ENCODE data around the gene CAMKK2. TPM values are rescaled to one million over a fixed set of nuclear protein-coding genes. Genes with fewer than 3 reads are reported as not detected.

The CAMKK2 gene
- polyA plus RNA-seq, 2 donors = 8.5 to 10.5 TPM

- no peak overlapping the region for H3K27ac ChIP-seq (ENCODE audit: low read depth in 2 of 2, low read length in 1 of 2)
- H3K36me3 ChIP-seq (ENCODE audit: control insufficient read depth in 2 of 2, insufficient read depth in 2 of 2, low read length in 1 of 2) = peaks cover 0 to 5% of the 10 kb centered on the region in 2 donors
- H3K27me3 ChIP-seq (ENCODE audit: control insufficient read depth in 1 of 2, insufficient read depth in 2 of 2, low read length in 2 of 2) = no peaks in the 10 kb centered on the region
- H3K4me1 ChIP-seq (ENCODE audit: control insufficient read depth in 2 of 2, insufficient read depth in 2 of 2, low read length in 1 of 2) = no peaks in the 10 kb centered on the region
- H3K9me3 ChIP-seq (ENCODE audit: control insufficient read depth in 2 of 2, insufficient read depth in 1 of 2, low read depth in 1 of 2, low read length in 1 of 2) = no peaks in the 10 kb centered on the region
- no peak overlapping the region for H3K4me3 ChIP-seq (ENCODE audit: low read depth in 1 of 2, low read length in 2 of 2)
- whole genome bisulfite sequencing, 2 donors = 84 to 90% methylated on average over 10 of the region's 10 CpGs
These were observed 73.7 kb downstream of the CAMKK2 start for GRCh38 chr12:121222847-121223246.

GRCh38 chr12:121219353-121219986 is 77.0 kb downstream of the CAMKK2 start:
- 96% methylated on average over 3 of the region's 3 CpGs for WGBS, 2 donors
- H3K9me3 ChIP-seq (ENCODE audit: control insufficient read depth in 2 of 2, insufficient read depth in 1 of 2, low read depth in 1 of 2, low read length in 1 of 2) = no peaks in the 10 kb centered on the region
- no peak overlapping the region for H3K27ac ChIP-seq (ENCODE audit: low read depth in 2 of 2, low read length in 1 of 2)
- H3K36me3 ChIP-seq (ENCODE audit: control insufficient read depth in 2 of 2, insufficient read depth in 2 of 2, low read length in 1 of 2) = peaks cover 5 to 10% of the 10 kb centered on the region in 2 donors
- H3K27me3 ChIP-seq (ENCODE audit: control insufficient read depth in 1 of 2, insufficient read depth in 2 of 2, low read length in 2 of 2) = no peaks in the 10 kb centered on the region
- no peak overlapping the region for H3K4me3 ChIP-seq (ENCODE audit: low read depth in 1 of 2, low read length in 2 of 2)
- no peaks in the 10 kb centered on the region for H3K4me1 ChIP-seq (ENCODE audit: control insufficient read depth in 2 of 2, insufficient read depth in 2 of 2, low read length in 1 of 2)

DNA sequence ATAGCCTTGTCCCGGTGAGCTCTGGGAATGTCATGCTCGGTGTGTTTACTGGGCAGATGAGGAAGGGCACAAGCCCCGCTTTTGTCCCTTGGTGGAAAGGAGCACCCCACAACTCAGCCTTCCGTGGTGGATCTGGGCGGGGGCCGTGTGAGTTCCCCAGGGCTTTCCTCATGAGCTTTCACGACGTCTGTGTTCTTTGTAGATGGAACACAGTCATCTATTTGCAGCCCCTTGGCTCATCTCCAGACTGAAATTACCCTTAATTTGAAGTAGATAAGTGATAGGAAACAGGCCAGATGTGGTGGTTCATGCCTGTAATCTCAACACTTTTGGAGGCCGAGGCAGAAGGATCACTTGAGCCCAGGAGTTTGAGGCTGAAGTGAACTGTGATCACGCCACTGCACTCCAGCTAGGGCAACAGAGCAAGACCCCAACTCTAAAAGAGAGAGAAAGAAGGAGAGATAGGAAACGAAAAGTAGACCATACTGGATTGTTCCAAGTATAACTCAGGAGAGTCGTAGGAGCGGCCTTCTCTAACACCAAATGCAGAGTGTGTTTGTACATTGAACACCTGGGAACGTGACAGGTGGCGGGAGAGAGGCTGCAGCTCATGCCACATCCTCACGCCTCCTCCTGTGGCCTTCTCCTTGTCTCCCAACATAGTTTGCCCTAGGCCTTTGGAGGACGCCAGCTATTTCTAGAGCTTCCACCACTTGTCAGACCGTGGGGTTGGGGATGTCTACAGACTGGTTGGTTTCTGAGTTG is 77.7 kb downstream of the CAMKK2 start:
- H3K36me3 ChIP-seq (ENCODE audit: control insufficient read depth in 2 of 2, insufficient read depth in 2 of 2, low read length in 1 of 2) = peaks cover 5 to 9% of the 10 kb centered on the region in 2 donors
- H3K4me3 ChIP-seq (ENCODE audit: low read depth in 1 of 2, low read length in 2 of 2) = no peak overlapping the region
- no peaks in the 10 kb centered on the region for H3K27me3 ChIP-seq (ENCODE audit: control insufficient read depth in 1 of 2, insufficient read depth in 2 of 2, low read length in 2 of 2)
- 76 to 91% methylated on average over 18 of the region's 18 CpGs for WGBS, 2 donors
- H3K9me3 ChIP-seq (ENCODE audit: control insufficient read depth in 2 of 2, insufficient read depth in 1 of 2, low read depth in 1 of 2, low read length in 1 of 2) = no peaks in the 10 kb centered on the region
- no peaks in the 10 kb centered on the region for H3K4me1 ChIP-seq (ENCODE audit: control insufficient read depth in 2 of 2, insufficient read depth in 2 of 2, low read length in 1 of 2)
- no peak overlapping the region for H3K27ac ChIP-seq (ENCODE audit: low read depth in 2 of 2, low read length in 1 of 2)

DNA sequence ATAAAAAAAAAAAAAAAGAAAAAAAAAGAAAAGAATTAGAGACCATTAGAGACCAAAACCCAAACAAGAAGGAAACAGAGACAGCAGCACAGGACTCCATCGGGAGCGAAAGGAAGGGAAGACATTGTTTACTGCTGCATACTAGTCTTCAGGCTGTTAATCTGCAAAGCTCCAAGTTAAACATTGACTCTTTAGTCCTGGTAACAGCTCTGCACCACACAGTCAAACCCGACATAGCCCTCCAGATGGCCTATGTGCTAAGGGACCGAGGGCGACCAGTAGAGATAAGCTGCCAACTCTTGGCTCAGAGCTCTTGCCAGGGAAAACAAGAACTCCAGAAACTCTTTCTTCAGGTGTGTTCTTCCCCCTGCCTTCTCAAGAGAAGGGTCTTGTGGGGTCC is 78.7 kb downstream of the CAMKK2 start:
- WGBS, 2 donors = 67 to 95% methylated on average over 5 of the region's 5 CpGs
- H3K9me3 ChIP-seq (ENCODE audit: control insufficient read depth in 2 of 2, insufficient read depth in 1 of 2, low read depth in 1 of 2, low read length in 1 of 2) = no peaks in the 10 kb centered on the region
- H3K27ac ChIP-seq (ENCODE audit: low read depth in 2 of 2, low read length in 1 of 2) = no peak overlapping the region
- H3K4me3 ChIP-seq (ENCODE audit: low read depth in 1 of 2, low read length in 2 of 2) = no peak overlapping the region
- H3K27me3 ChIP-seq (ENCODE audit: control insufficient read depth in 1 of 2, insufficient read depth in 2 of 2, low read length in 2 of 2) = no peaks in the 10 kb centered on the region
- no peaks in the 10 kb centered on the region for H3K4me1 ChIP-seq (ENCODE audit: control insufficient read depth in 2 of 2, insufficient read depth in 2 of 2, low read length in 1 of 2)
- H3K36me3 ChIP-seq (ENCODE audit: control insufficient read depth in 2 of 2, insufficient read depth in 2 of 2, low read length in 1 of 2) = peaks cover 4 to 5% of the 10 kb centered on the region in 2 donors

- Histone ChIP-seq H3K27ac (ENCODE audit: low read depth in 2 of 2, low read length in 1 of 2) (no peak overlapping the region), H3K27me3 (ENCODE audit: control insufficient read depth in 1 of 2, insufficient read depth in 2 of 2, low read length in 2 of 2) (no peaks in the 10 kb centered on the region), H3K9me3 (ENCODE audit: control insufficient read depth in 2 of 2, insufficient read depth in 1 of 2, low read depth in 1 of 2, low read length in 1 of 2) (no peaks in the 10 kb centered on the region), H3K4me3 (ENCODE audit: low read depth in 1 of 2, low read length in 2 of 2) (no peak overlapping the region), H3K4me1 (ENCODE audit: control insufficient read depth in 2 of 2, insufficient read depth in 2 of 2, low read length in 1 of 2) (no peaks in the 10 kb centered on the region), H3K36me3 (ENCODE audit: control insufficient read depth in 2 of 2, insufficient read depth in 2 of 2, low read length in 1 of 2) (peaks cover 4 to 5% of the 10 kb centered on the region in 2 donors)
- 70 to 85% methylated on average over 8 of the region's 8 CpGs for WGBS, 2 donors
These were observed 79.4 kb downstream of the CAMKK2 start for GRCh38 chr12:121217063-121217462.

GRCh38 chr12:121216102-121216501 is 80.4 kb downstream of the CAMKK2 start:
- Histone ChIP-seq H3K27ac (ENCODE audit: low read depth in 2 of 2, low read length in 1 of 2) (no peak overlapping the region), H3K4me1 (ENCODE audit: control insufficient read depth in 2 of 2, insufficient read depth in 2 of 2, low read length in 1 of 2) (no peaks in the 10 kb centered on the region), H3K4me3 (ENCODE audit: low read depth in 1 of 2, low read length in 2 of 2) (no peak overlapping the region), H3K36me3 (ENCODE audit: control insufficient read depth in 2 of 2, insufficient read depth in 2 of 2, low read length in 1 of 2) (peaks cover 4 to 5% of the 10 kb centered on the region in 2 donors), H3K27me3 (ENCODE audit: control insufficient read depth in 1 of 2, insufficient read depth in 2 of 2, low read length in 2 of 2) (no peaks in the 10 kb centered on the region), H3K9me3 (ENCODE audit: control insufficient read depth in 2 of 2, insufficient read depth in 1 of 2, low read depth in 1 of 2, low read length in 1 of 2) (no peaks in the 10 kb centered on the region)
- WGBS, 2 donors = 94% methylated on average over 4 of the region's 4 CpGs

DNA sequence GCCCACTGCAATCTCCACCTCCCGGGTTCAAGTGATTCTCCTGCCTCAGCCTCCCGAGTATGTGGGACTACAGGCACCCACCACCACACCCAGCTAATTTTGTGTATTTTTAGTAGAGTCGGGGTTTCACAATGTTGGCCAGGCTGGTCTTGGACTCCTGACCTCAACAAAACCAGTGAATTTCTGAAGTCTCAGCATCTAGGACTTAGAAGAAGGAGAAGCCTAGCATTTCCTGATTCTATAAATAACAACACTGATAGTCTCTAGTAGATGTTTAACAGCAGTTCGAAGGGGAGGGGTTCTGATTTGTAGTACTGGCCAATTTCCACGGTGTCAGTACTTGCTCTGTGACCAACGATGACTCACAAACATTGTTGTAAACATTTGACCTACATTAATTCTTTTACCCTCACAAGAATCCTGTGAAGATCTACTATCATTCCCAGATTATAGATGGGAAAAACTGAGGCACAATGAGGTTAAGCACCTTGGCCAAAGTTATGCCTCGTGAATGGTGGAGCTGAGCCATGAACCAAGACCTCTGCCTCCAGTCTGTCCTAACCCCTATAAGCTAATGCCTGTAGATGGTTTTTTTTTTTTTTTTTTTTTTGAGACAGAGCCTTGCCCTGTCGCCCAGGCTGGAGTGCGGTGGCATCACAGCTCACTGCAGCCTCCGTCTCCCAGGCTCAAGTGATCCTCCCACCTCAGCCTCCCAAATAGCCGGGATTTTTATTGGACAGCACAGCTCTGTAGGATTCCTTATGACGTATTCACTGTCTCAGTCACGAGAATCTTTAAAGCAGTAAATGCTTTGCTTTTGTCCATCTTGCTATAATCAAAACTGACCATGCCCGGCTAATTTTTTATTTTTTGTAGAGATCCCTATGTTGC is 81.4 kb downstream of the CAMKK2 start:
- no peaks in the 10 kb centered on the region for H3K4me1 ChIP-seq (ENCODE audit: control insufficient read depth in 2 of 2, insufficient read depth in 2 of 2, low read length in 1 of 2)
- peak overlapping the region in 1 of 2 donors; percentile 7 for H3K27ac ChIP-seq (ENCODE audit: low read depth in 2 of 2, low read length in 1 of 2)
- H3K36me3 ChIP-seq (ENCODE audit: control insufficient read depth in 2 of 2, insufficient read depth in 2 of 2, low read length in 1 of 2) = peaks cover 4 to 5% of the 10 kb centered on the region in 2 donors
- no peaks in the 10 kb centered on the region for H3K27me3 ChIP-seq (ENCODE audit: control insufficient read depth in 1 of 2, insufficient read depth in 2 of 2, low read length in 2 of 2)
- H3K9me3 ChIP-seq (ENCODE audit: control insufficient read depth in 2 of 2, insufficient read depth in 1 of 2, low read depth in 1 of 2, low read length in 1 of 2) = no peaks in the 10 kb centered on the region
- 56 to 62% methylated on average over 14 of the region's 14 CpGs for WGBS, 2 donors
- no peak overlapping the region for H3K4me3 ChIP-seq (ENCODE audit: low read depth in 1 of 2, low read length in 2 of 2)

DNA sequence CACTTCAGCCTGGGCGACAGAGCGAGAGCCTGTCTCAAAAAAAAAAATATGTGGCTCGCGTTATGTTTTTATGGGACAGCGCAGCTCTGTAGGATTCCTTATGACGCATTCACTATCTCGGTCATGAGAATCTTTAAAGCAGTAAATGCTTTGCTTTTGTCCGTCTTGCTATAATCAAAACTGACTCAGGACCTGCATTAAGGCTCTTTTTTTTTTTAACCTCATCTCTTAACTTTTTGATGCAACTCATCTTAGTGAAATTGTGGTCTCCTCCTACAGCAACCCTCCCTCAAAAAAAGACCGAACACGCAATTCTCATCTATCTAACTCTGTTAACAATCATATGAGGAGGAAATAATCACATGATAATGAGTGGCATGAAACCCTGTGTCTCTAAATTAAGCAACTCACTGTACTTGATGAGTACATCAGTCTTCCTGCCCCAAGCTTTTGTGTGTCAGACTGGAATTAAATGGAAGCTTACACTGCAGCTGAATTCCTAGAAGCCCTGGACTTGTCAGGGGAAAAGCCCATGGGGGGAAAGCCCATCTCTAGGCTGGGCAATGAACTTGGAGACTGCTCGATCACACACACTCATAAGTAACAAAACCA is 82.2 kb downstream of the CAMKK2 start:
- peaks cover 4 to 5% of the 10 kb centered on the region in 2 donors for H3K36me3 ChIP-seq (ENCODE audit: control insufficient read depth in 2 of 2, insufficient read depth in 2 of 2, low read length in 1 of 2)
- no peaks in the 10 kb centered on the region for H3K27me3 ChIP-seq (ENCODE audit: control insufficient read depth in 1 of 2, insufficient read depth in 2 of 2, low read length in 2 of 2)
- H3K27ac ChIP-seq (ENCODE audit: low read depth in 2 of 2, low read length in 1 of 2) = no peak overlapping the region
- no peak overlapping the region for H3K4me3 ChIP-seq (ENCODE audit: low read depth in 1 of 2, low read length in 2 of 2)
- no peaks in the 10 kb centered on the region for H3K4me1 ChIP-seq (ENCODE audit: control insufficient read depth in 2 of 2, insufficient read depth in 2 of 2, low read length in 1 of 2)
- WGBS, 2 donors = 71 to 81% methylated on average over 11 of the region's 11 CpGs
- H3K9me3 ChIP-seq (ENCODE audit: control insufficient read depth in 2 of 2, insufficient read depth in 1 of 2, low read depth in 1 of 2, low read length in 1 of 2) = no peaks in the 10 kb centered on the region

DNA sequence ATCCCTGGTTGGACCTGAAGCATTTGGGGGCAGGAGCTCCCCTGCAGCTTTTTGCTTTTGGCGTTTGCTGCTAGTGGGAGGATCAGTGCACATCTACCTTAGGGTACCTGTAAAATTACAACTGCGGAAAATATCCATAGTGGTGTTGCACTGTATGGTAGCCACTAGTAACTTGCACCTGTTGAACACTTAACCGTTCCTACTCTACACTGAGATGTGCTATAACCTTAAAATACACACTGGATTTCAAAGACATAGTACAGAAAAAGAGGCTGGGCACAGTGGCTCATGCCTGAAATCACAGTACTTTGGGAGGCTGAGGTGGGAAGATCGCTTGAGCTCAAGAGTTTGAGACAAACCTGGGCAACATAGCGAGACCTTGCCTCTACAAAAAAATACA is 83.6 kb downstream of the CAMKK2 start:
- Histone ChIP-seq H3K9me3 (ENCODE audit: control insufficient read depth in 2 of 2, insufficient read depth in 1 of 2, low read depth in 1 of 2, low read length in 1 of 2) (no peaks in the 10 kb centered on the region), H3K36me3 (ENCODE audit: control insufficient read depth in 2 of 2, insufficient read depth in 2 of 2, low read length in 1 of 2) (peaks cover 4 to 5% of the 10 kb centered on the region in 2 donors), H3K27ac (ENCODE audit: low read depth in 2 of 2, low read length in 1 of 2) (no peak overlapping the region), H3K4me1 (ENCODE audit: control insufficient read depth in 2 of 2, insufficient read depth in 2 of 2, low read length in 1 of 2) (no peaks in the 10 kb centered on the region), H3K4me3 (ENCODE audit: low read depth in 1 of 2, low read length in 2 of 2) (no peak overlapping the region), H3K27me3 (ENCODE audit: control insufficient read depth in 1 of 2, insufficient read depth in 2 of 2, low read length in 2 of 2) (no peaks in the 10 kb centered on the region)
- WGBS, 2 donors = 91 to 96% methylated on average over 5 of the region's 5 CpGs

Measured in esophagus (tissue), 2 donors.